HG02870 (cell line): ENCODE data around the gene GRB14.
"Not testable (repeated sequence)": the region's sequence is repeated elsewhere in the genome, so short reads cannot be mapped to it uniquely, and the experiment has no call there.

Experiments used
- ATAC-seq: cut with Tn5 transposase; IDR thresholded peaks from one replicate; pipeline ENCODE4 v1.9.1; 2021; ENCODE audit warnings: mild to moderate bottlenecking, moderate library complexity; ENCODE audit not compliant: unreplicated experiment

Gene GRB14

DNA sequence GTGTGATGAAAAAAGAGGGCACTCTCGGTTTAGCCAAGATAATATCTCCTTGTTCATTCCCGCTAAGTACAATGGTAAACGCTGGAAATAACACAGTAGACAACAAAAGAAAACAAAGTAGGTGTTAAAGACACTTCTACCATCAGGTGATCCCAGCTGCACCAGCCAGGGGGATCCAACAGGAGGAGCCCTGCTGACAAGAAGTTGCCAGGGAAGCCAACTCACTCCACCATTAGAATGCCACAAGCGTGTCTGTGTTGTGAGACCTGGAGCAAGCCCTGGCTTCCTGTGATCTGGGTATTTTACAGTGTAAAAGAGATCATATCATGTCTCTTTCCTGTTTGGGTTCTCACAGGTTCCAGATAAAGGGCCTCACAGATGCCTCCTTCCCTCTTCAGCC, 117.0 kb downstream of the GRB14 start:
- ATAC-seq, result no peak

DNA sequence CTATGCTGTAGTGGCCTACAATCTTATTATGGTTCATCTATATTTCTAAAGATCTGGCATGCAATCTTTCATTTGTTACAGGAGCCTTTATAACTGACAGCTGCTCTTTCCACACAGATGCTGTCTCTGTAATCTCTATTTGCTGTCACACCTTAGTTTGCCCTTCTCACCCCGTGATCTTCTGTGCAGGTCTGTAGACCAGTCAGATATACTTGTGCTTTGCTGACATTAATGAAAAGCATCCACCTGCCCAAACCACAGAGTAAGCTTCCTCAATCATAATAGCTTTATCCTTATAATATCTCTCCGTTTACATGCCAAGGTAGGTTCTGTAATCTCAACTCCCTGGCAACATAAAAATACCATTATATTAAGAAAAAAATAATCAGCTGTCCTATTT, 122.4 kb downstream of the GRB14 start:
- no peak for ATAC-seq

DNA sequence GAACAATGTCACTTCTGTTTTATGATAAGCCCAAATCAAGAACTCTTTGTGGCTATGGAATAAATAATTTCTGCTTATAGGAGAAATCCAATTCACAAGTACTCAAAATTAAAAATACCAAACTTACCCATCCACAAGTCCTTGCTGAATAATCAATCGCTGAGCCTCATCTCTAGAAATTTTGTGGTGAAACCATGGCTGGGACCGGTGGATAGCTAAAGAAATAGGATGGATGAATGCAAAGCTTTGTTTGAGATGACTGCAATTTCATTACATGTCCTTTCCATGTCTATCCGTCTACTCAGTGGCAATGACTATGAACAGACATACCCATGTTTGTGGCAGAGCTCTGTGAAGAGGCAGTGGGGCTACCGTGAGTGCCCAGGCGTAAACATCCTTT, 124.4 kb downstream of the GRB14 start:
- ATAC-seq, result no peak

DNA sequence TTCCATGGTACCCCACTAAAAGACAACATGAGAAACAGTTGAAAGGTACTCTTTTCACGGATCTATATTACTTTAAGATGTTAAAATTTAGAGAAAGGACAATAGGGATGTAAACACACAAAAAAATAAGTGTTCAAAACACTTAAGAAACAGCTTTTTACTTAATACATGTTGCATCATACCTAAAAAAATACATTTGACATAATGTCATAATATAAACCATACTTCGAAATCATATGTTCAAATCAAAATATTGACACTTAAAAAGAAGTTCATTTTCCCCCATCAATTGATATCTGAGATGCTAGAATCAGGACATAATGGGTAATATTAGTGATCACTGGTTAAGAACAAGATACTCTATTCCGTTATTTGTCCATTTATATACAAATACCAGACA, 124.9 kb downstream of the GRB14 start:
- no peak for ATAC-seq

DNA sequence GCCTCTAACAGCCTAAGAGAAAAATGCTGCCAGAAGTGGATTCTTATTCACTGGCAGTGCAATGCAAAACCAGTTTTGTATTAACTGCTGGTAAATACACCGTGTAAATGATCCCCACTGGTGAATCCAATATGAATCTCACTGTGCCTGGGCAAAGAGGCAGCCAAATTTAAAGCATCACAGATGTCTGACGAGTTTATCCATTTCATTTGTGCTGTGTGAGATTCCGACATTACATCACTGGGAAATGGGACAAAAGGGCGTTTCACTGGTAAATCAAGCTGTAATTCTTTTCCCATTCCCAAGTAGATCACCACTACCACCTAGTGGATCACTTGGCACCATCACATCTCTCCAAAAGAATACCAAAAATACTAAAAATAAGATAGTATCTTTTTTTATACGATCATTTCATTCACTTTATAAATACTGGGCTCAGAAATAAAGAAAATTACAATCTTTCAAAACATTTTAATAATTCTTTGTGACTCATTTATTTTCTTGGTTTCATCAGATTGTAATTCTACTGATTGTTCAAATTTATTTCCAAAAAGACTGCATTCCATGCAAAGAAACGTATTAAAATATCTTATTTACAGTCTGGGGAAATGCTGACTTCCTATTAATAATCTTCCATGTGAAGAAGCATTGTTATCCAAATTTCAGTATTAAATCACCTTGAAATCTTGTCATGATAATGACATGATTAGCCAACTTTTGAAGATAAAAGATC, 125.6 kb downstream of the GRB14 start:
- ATAC-seq, result no peak

DNA sequence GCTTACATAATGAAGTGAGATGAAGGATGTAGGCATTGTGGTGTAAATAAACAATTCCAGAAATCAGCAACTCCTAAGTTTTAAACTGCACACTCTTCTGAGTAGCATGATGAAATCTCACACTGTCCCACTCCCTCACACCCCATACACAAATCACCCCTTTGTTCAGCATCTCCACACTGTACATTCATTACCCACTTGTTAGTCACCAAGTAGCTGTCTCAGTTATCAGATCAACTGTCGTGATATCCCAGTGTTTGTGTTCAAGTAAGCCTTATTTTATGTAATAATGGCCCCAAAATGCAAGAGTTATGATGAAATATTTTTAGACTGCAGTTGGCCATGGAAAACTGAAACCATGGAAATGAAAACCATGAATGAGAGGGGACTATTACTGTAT, 135.7 kb downstream of the GRB14 start:
- ATAC-seq, result no peak

DNA sequence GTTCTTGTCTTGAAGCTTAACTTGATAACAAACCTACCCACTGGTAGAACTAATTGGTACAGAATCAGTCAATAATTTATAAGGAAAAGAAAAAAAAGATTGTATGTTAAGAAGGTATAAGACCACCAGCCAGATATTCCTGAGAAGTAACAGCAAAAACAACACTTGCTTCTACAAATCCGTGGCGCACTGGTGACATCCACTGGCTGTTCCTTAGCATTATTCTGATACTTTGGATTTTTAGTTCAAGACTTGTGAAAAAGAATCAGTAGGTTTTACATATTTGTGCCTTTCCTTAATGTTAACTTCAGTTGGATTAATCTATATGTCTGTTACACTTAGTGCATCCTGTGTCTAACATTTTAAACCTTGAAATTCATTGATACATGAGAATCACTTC, 141.8 kb downstream of the GRB14 start:
- ATAC-seq, result no peak

DNA sequence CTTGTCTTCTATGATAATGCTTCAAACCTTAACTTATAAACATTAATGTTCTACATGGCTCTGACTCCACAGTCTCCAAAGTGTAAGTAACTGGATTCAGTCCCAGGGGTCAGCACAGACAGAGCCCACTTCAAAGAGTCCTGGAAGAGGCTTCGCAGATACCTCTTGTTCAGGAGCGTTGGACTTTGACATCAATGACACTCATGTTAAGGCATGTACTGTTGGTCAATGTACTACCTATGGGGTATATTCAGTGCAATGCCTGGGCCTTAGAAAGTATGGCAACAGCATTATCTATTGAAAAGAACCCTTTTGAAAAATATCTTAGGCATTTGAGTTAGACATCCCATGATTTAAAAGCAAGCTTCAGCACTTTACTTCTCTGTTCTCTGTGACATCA, 143.1 kb downstream of the GRB14 start:
- no peak for ATAC-seq

DNA sequence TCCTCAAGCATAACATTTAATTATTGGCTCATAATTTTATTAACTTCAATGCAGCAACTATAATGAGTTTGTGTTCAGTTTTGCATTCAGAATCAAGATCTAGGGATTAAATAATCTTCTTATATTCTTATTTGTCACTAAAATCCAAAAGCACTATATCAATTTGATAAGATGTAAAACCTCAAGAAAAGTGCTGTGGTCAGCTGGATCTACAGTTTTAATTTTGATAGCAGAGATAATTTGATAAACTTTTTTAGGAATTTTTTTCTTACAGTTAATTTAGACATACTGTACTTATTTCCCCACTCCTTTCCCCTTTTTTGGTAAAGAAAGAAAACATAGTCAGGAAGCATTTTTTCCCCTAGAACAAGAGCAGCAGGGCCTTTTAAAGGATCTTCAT, 146.4 kb downstream of the GRB14 start:
- no peak for ATAC-seq

DNA sequence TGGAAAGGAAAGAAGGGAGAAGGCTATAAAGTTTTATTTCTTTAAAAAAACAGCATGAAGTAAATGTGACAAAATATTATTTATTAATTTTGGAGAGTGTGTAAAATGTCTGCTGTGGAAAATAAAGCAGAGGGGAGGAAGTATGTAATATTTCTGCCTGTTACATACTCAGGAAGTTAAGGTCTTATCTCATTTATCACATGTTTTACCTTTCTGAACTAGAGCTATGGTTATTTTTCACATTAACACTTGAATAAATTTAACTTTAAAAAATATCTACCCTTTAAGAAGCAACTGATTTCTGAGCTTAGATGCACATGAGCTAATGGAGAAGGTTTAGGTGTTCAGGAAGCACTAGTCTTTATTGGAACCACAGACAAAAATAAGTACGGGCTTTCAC, 148.3 kb downstream of the GRB14 start:
- ATAC-seq, result no peak

DNA sequence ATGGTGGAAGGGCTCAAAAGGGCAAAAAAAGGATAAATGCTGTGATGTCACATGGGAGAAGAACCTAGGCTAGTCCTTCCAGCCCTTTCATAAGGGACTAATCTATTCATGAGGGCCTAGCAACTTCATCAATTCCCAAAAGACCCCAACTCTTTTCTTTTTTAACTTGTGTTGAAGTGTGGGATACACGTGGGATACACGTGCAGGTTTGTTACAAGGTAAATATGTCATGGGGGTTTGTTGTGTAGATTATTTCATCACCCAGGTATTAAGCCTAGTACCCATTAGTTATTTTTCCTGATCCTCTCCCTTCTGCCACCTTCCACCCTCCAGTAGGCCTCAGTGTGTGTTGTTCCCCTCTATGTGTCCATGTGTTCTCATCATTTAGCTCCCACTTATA, 156.2 kb downstream of the GRB14 start:
- not testable (repeated sequence) for ATAC-seq

DNA sequence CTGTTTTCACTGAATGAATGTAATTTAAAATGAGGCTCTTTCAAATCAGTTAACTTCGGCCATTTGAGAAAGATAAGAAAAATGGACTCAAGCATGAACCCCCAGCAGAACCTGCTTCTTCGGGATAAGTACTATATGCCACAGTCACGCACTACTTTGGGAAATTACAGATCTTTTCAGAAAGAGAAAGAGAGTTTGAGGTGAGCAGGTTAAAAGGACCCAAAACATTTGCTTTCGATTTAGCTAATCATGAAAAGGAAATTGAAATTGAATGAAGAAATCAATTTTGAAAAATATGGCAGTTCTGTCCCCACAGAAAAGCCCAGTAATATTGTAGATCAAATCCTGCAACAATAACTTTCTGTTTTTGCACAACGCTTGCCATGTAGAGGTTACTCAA, 156.9 kb downstream of the GRB14 start:
- no peak for ATAC-seq

DNA sequence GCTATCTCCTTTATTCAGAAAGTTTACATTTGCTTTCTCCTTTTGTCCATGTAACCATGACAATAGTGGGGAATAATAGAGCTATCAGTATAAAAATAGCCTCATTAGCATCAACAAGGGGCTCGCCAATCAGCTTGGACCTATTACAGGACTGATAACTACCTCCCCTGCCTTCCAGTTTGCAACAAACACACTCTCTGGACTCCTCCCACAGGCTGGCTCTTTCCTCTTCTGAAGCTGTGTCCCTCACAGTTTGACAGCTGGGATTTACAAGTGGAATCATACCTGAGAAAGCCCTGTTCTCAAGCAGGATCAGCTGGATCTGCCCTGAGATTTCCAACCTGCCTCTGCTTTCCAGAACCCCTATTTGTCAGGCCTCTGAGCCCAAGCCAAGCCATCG, 162.5 kb downstream of the GRB14 start:
- no peak for ATAC-seq

DNA sequence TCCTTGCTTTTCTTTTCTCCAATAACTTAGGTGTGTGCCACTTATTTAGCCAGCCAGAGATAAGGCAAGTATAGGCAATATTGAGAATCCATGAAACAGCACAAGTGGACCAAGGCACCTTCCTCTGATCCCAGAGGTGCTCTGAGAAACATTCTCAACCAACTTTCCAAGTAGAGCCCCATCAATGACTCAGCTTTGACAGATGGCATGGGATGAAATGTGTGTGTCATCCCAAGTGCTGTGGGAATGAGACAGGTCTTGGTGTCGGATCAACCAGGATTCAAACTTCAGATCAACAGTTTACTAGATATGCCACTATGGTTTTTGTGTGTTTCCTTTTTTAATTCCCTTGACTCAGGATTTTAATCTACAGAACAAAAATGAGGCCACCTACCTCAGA, 164.0 kb downstream of the GRB14 start:
- ATAC-seq, result no peak

DNA sequence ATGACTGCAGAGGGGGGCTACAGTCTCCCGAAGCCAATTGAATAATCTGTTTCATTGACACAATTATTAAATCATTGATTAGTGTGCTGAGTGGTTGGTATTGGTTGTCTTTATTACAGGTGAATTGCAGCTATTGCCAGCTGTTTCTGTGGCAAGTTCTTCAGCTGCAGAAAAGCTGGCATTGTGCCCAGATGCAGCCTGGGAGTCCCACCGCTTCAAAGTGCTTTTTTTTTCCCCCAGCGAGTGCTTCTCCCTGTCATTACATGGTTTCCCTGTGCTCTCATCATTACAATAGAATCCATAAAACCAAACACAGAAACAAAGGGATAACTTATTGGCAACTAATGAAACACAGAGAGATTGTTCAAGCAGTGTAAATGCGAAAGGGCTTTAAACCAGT, 164.7 kb downstream of the GRB14 start:
- ATAC-seq, result no peak

DNA sequence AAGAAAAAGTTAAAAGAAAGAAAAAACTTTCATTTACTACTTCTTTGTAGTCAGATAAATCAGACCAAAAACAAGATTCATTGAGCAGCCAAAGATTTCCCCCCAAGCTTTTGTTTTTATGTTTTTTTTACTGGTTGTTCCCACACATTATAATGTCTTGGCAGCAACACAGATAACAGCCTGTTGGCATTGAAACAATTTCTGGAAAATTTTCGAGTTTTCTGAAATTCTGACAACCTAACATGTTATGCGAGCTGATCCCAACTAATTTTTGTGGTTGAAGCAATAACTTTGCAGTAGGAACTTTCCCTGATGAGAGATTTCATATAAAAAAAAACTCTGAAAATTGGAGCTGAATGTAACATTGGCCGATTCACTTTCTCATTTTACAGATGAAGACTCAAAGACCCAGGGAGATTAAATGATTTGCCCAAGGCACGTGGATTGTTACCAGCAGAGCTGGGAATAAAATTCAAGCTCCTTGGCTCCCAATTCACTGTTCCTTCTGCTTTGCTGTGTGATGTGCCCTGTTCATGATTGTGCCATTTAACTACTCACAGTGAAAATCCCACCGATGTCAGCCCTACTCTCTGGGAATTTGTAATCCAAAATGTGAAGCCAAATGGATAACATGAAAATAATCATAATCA, 167.5 kb downstream of the GRB14 start:
- no peak for ATAC-seq

DNA sequence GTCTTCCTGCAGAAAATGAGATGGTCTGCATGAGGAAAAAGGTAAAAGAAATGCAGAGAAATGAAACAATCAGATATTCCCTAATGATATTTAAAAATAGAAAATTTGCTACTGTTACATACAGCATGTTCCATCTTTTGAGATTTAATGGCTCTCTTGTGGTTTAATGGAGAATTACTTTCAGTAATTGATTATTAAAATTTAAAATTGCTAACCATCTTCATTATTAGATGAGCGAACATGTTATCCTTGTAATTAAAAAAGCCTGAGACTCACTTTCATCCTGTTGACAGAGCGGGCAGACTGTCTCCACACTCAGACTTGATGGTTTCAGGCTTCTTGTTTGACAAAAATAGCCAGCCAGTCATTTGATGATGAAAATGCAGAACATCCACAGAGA, 171.0 kb downstream of the GRB14 start:
- no peak for ATAC-seq

DNA sequence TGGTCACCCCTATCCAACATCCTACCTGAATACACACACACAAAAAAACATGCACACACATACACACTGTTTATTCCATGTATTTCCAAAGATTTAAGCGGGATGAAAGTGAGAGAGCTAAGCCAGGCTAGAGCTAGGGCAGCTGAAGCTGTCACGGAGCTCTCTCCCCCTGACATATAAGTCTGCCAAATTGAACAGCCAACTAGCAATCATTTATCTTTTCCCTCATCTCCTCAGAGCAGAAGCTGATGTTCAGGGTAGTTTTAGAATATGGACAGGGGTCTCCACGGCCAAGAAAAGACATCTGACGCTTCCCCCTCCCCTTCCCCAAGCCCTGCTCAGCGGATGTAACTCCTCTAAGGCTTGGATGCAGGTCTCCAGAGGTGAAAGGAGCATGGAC, 171.6 kb downstream of the GRB14 start:
- ATAC-seq, result no peak

DNA sequence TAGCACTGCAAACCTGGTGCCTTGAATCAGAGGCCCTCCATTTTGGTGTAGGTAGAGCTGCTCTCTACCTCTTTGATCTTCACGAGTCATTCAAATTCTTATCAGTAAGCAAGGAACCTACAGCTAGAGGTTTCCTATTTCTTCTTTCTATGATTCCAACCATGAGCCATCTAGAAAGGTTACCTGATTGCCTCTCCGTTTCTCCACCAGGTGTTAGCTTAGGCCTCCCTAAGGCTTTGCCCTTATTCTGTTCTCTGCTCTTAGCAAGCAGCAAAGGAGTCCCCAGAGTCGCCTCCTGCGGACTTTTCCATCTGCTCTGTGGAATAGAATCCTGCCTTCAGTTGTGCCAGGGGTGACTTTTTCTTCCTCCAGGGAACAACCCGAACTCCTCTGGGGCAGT, 173.6 kb downstream of the GRB14 start:
- ATAC-seq, result no peak
